ENCODE data around the gene NKRF.

Gene NKRF

DNA sequence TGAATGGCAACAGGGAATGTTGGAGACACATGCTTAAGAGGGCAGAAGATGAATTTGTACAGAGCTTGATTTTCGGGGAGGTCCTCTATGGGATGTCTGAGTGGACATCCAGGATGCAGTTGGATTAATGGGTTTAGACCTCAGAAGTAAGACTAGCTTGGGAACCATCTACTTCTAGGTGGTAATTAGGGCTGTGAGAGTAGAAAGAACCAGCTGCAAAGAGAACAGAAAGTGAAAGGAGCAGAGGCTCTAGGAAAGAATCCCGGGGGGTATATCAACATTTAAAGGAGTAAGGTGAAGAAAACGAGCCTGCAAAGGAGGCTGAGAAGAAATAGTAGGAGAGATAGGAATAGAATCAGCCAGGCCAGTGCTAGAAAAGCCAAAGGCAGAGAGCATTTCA, 29.0 kb upstream of the NKRF start:
- no peak for DNase-seq (ENCODE audit: low read depth)
- TF ChIP-seq, protein P1, sequence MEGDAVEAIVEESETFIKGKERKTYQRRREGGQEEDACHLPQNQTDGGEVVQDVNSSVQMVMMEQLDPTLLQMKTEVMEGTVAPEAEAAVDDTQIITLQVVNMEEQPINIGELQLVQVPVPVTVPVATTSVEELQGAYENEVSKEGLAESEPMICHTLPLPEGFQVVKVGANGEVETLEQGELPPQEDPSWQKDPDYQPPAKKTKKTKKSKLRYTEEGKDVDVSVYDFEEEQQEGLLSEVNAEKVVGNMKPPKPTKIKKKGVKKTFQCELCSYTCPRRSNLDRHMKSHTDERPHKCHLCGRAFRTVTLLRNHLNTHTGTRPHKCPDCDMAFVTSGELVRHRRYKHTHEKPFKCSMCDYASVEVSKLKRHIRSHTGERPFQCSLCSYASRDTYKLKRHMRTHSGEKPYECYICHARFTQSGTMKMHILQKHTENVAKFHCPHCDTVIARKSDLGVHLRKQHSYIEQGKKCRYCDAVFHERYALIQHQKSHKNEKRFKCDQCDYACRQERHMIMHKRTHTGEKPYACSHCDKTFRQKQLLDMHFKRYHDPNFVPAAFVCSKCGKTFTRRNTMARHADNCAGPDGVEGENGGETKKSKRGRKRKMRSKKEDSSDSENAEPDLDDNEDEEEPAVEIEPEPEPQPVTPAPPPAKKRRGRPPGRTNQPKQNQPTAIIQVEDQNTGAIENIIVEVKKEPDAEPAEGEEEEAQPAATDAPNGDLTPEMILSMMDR (IDR thresholded peaks at IDR 0.05; ENCODE audit: low read depth, low read length, missing control alignments): no peak
- in situ Hi-C loops (cut with HindIII; ENCODE audit: low sequenced_read_pairs): no loop called here
- no peak overlapping the region for H3K4me3 ChIP-seq (ENCODE audit: low read depth, low read length)

DNA sequence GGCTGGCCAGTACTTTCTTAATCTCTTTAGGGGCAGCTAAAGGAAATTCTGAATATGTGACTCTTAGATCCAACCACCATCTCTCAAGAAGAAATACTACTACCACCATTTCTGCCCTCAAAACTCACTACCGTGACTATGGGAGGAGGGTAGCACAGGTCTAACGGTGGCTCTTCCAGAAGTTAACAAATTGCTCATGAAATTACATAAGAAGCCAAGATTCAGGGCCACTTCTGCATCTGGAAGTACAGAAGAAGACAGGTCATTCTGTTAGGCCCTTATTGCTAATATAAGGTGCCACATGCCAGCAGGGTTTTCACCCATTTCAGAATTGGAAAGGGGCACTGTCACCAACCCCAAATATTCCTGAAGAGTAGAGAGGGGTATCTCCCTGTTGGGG, 19.6 kb upstream of the NKRF start:
- H3K4me3 ChIP-seq (ENCODE audit: low read depth, low read length): no peak overlapping the region
- TF ChIP-seq, protein P1 (IDR thresholded peaks at IDR 0.05; ENCODE audit: low read depth, low read length, missing control alignments): no peak
- in situ Hi-C loops (cut with HindIII; ENCODE audit: low sequenced_read_pairs): no loop called here
- no peak for DNase-seq (ENCODE audit: low read depth)

DNA sequence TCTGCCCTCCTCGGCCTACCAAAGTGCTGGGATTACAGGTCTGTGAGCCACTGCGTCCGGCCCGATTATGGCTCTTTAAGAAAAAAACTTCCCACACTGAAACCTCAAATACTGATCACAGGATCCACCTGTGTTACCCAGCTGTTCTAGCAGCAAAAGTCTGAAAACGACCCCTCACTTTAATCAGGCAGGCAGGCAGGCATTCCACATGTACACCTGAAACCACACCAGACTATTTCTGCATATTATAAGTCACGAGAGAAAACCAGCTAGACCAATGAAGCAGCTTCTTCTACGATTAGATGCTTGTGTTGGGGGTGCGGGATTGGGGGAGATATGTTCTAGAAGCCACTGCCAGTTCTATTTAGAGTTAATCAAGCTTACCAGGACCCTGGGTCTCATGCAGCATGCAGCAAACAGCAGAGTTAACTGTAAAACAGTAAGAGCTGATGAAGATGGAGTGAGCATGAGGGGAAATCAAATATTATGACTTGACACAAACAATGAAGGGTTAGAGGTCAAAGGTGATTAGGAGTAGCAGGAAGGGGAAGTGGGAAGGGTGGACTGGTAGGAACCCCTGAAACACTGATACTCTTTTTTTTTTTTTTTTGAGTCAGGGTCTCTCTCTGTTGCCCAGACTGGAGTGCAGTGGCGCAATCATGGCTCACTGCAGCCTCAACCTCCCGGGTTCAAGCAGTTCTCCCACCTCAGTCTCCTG, 18.9 kb upstream of the NKRF start:
- DNase-seq (ENCODE audit: low read depth): no peak
- TF ChIP-seq, protein P1 (IDR thresholded peaks at IDR 0.05; ENCODE audit: low read depth, low read length, missing control alignments): no peak
- H3K4me3 ChIP-seq (ENCODE audit: low read depth, low read length): no peak overlapping the region
- in situ Hi-C loops (cut with HindIII; ENCODE audit: low sequenced_read_pairs): no loop called here

DNA sequence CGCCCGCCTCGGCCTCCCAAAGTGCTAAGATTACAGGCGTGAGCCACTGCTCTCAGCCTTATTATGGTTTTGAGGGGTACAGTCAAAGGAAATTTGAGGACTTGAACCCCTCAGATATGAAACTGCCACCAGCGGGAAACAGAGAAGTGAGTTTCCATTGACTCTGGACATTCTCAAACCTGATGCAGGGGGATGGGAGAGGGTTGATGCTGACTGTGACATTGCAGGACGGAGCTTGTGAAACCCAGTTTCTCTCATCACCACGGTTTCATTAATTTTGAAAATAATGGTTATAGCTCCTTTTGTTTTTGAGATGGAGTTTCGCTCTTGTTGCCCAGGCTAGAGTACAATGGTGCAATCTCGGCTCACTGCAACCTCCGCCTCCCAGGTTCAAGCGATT, 18.2 kb upstream of the NKRF start:
- DNase-seq (ENCODE audit: low read depth): no peak
- TF ChIP-seq, protein P1 (IDR thresholded peaks at IDR 0.05; ENCODE audit: low read depth, low read length, missing control alignments): no peak
- H3K4me3 ChIP-seq (ENCODE audit: low read depth, low read length): no peak overlapping the region
- in situ Hi-C loops (cut with HindIII; ENCODE audit: low sequenced_read_pairs): no loop called here

DNA sequence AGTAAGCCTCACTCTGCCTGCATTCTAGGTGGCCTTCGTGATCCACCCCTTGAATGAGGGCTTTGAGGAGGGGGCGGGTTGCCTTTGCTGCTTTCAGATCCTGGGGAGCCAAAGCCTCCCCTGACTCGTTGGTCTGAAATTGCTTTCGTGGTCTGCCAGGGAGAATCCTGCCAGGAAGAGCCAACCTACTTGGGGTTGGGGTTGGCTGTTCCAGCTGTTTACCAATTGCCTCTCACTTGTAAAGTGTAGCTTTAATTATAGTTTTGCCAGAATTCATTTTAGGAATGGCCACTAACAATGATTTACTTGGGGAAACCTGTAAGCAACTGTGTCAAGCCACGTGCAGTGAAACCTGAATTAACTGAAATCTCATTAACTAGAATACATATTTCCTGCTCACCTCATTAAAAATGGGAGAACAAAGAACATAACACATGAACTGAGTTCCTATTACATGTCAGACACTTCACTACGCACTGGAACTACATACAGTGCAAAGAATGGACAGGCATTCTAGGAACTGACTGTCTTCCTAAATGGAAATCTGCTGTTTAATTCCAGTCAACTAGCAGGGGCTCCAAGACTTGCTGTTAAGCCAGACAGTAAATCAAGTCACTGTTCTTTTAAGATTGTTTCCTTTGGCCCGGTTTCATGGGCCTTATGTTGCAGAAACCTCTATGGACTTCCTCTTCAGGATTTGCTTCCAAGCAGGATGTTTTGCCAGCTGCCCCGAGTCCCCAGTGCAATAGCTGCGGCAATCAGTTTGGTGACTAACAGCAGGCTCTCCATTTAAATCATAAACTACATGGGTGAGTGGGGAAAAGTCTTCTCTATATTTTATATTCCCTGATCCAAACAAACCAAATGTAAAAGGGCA, 16.4 kb upstream of the NKRF start:
- H3K4me3 ChIP-seq (ENCODE audit: low read depth, low read length): no peak overlapping the region
- in situ Hi-C loops (cut with HindIII; ENCODE audit: low sequenced_read_pairs): no loop called here
- TF ChIP-seq, protein P1 (IDR thresholded peaks at IDR 0.05; ENCODE audit: low read depth, low read length, missing control alignments): no peak
- DNase-seq (ENCODE audit: low read depth): peak; percentile 33

DNA sequence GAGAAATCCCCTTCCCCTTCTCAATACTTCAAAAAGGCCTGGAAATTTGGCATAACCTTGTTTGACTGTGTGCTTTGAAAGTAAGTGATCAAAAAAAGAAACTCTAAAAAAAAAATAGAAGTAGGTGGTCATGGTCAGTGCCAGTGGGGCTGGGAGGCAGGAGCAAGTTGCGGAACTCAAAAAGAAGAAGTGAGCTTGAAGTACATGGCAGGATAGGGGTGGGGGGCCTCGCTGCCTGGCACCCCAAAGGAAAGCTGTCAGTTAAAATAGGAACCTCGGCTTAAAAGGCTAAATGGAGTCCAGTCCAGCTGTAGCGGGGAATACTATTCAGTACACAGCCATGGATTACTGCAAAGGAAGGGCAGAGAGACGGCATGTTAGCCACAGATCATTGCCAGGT, 12.2 kb upstream of the NKRF start:
- no peak for DNase-seq (ENCODE audit: low read depth)
- H3K4me3 ChIP-seq (ENCODE audit: low read depth, low read length): no peak overlapping the region
- in situ Hi-C loops (cut with HindIII; ENCODE audit: low sequenced_read_pairs): no loop called here
- TF ChIP-seq, protein P1 (IDR thresholded peaks at IDR 0.05; ENCODE audit: low read depth, low read length, missing control alignments): no peak
